ENCODE data around the gene LAPTM4A. TPM values are rescaled to one million over a fixed set of nuclear protein-coding genes. Genes with fewer than 3 reads are reported as not detected.
A peak's percentile ranks its signal among the peaks of the same experiment; 100 is the strongest.

The LAPTM4A gene
- total and polyA plus RNA-seq, 2 of the 4 experiments (the other 2 are of a cell fraction) = 97.7 to 401 TPM

- H3K9me3 ChIP-seq (ENCODE audit: control insufficient read depth, insufficient read depth, low read length) = no peaks in the 10 kb centered on the region
- no peak overlapping the region for H2BK15ac ChIP-seq (ENCODE audit: low read depth, low read length)
- WGBS, 2 experiments (ENCODE audit: extremely low coverage in 2 of 2, insufficient read length in 1 of 2) = 40% methylated on average over 2 of the region's 10 CpGs; no CpG with 5 or more reads in 1 of the 2 experiments
- in situ Hi-C loops (cut with MboI; ENCODE audit: low sequenced_read_pairs) = no loop called here
- no peaks in the 10 kb centered on the region for H3K9me1 ChIP-seq (ENCODE audit: insufficient read depth, low read length)
- H2AK9ac ChIP-seq (replicated peaks; ENCODE audit: low read depth, low read length, poor library complexity) = peak overlapping the region; percentile 74
- H3K4me3 ChIP-seq (ENCODE audit: insufficient read depth, low read depth, low read length) = peak overlapping the region; percentile 95
- peak overlapping the region; percentile 45; the same call in 1 of the 2 replicates for H2BK120ac ChIP-seq (ENCODE audit: low read depth, low read length)
- H3K4me2 ChIP-seq (ENCODE audit: low read depth, low read length) = peak overlapping the region; percentile 77
- ATAC-seq (ENCODE audit: low read depth) = no peak
- peak overlapping the region; percentile 92 for H4K5ac ChIP-seq (ENCODE audit: low read depth, low read length)
- ChIA-PET CTCF (interaction anchor here (0.7 kb wide), 1 partner anchor 25 kb away, joined by 3 read pairs; no protein-coding TSS in a partner anchor), POLR2A (ENCODE audit: unreplicated experiment) (interaction anchor here (1.0 kb wide), 1 partner anchor 17 kb away, joined by 3 read pairs; no protein-coding TSS in a partner anchor)
- H3K9ac ChIP-seq (ENCODE audit: low read depth, low read length) = peak overlapping the region; percentile 82
- peak overlapping the region; percentile 55 for H2BK5ac ChIP-seq (ENCODE audit: low read depth, low read length, poor library complexity, severe bottlenecking)
- H3K23ac ChIP-seq (ENCODE audit: low read depth, low read length) = peak overlapping the region; percentile 69; the same call in 1 of the 2 replicates
- H3K56ac ChIP-seq (ENCODE audit: extremely low read depth, insufficient read depth, low read length) = no peak overlapping the region
- BruUV-seq (replicated peaks) = no TSS peak
- H2BK20ac ChIP-seq (ENCODE audit: low read depth, low read length) = no peak overlapping the region
- peak overlapping the region; percentile 92 to 99 for H4K8ac ChIP-seq (ENCODE audit: low read depth in 2 of 2, low read length in 2 of 2)
- no peaks in the 10 kb centered on the region for H4K20me1 ChIP-seq (ENCODE audit: insufficient read depth, low read length)
- no peaks in the 10 kb centered on the region for H3K27me3 ChIP-seq (ENCODE audit: control insufficient read depth, insufficient read depth, low read length)
- H3K4me1 ChIP-seq (ENCODE audit: control insufficient read depth, insufficient read depth, low read length) = peaks cover 2% of the 10 kb centered on the region; the same call in 1 of the 2 replicates
- H3K18ac ChIP-seq (ENCODE audit: low read depth, low read length) = peak overlapping the region; percentile 48; the same call in 1 of the 2 replicates
- H3K79me1 ChIP-seq (ENCODE audit: low read depth in 1 of 2, low read length in 2 of 2) = peaks cover 8 to 20% of the 10 kb centered on the region in 2 experiments
- DNase-seq = no peak
- H3K27ac ChIP-seq (ENCODE audit: insufficient read depth, low read length) = peak overlapping the region; percentile 57
- H3K14ac ChIP-seq (replicated peaks; ENCODE audit: low read depth, low read length) = peak overlapping the region; percentile 81
- H3K4ac ChIP-seq (ENCODE audit: low read depth, low read length) = peak overlapping the region; percentile 91
- no peaks in the 10 kb centered on the region for H3K36me3 ChIP-seq (ENCODE audit: control insufficient read depth, insufficient read depth, low read length)
- no peak for TF ChIP-seq BHLHE40 (IDR thresholded peaks at IDR 0.05; ENCODE audit: low read depth, low read length)
- no peak for TF ChIP-seq CTCF (conservative IDR thresholded peaks at IDR 0.05; ENCODE audit: low read depth, low read length)
- dilution Hi-C loops (cut with HindIII; ENCODE audit: low sequenced_read_pairs, unreplicated experiment) = no loop called here
- H2AK5ac ChIP-seq (ENCODE audit: low read depth, low read length) = no peak overlapping the region
- intact Hi-C loops (cut with micrococcal nuclease) = loop anchor here (2.0 kb wide), 1 partner anchor 34 kb away; no protein-coding TSS in a partner anchor
- peak overlapping the region; percentile 77; the same call in 1 of the 2 replicates for H4K91ac ChIP-seq (ENCODE audit: insufficient read depth, low read depth, low read length)
- peak overlapping the region; percentile 97 for H2AFZ ChIP-seq (replicated peaks; ENCODE audit: low read length, poor library complexity)
Measured at GRCh38 chr2:19990416-19990728, 61.1 kb downstream of the LAPTM4A start.
